HG02623 (cell line): Measurements from ENCODE around the gene AKNA.

ENCODE experiments used
- ATAC-seq: cut with Tn5 transposase; IDR thresholded peaks from one replicate; pipeline ENCODE4 v1.9.1; 2021; ENCODE audit warnings: moderate library complexity; ENCODE audit not compliant: unreplicated experiment

AKNA gene

GRCh38 chr9:114387680-114388356, at the start of gene AKNA:
AKNA (minus strand) TSS chr9:114387982; CDS start chr9:114381333, 6,649 bp downstream.
- ATAC-seq: peak; percentile 26

- no peak for ATAC-seq
Observed at GRCh38 chr9:114437401-114437893, 49.7 kb upstream of the AKNA start.

GRCh38 chr9:114434878-114435311, 47.1 kb upstream of the AKNA start:
- no peak for ATAC-seq

- no peak for ATAC-seq
Observed at GRCh38 chr9:114433720-114434255, 46.0 kb upstream of the AKNA start.

- no peak for ATAC-seq
Observed at GRCh38 chr9:114433086-114433485, 45.3 kb upstream of the AKNA start.

- ATAC-seq: no peak
Observed at GRCh38 chr9:114432323-114433067, 44.7 kb upstream of the AKNA start.

- no peak for ATAC-seq
Observed at GRCh38 chr9:114431770-114432169, 44.0 kb upstream of the AKNA start.

GRCh38 chr9:114431003-114431402, 43.2 kb upstream of the AKNA start:
- no peak for ATAC-seq

GRCh38 chr9:114430457-114430856, 42.7 kb upstream of the AKNA start:
- ATAC-seq: no peak

GRCh38 chr9:114429488-114429887, 41.7 kb upstream of the AKNA start:
- ATAC-seq: no peak

GRCh38 chr9:114428466-114428865, 40.7 kb upstream of the AKNA start:
- no peak for ATAC-seq

- no peak for ATAC-seq
Observed at GRCh38 chr9:114427644-114428043, 39.9 kb upstream of the AKNA start.

GRCh38 chr9:114426046-114426948, 38.5 kb upstream of the AKNA start:
- ATAC-seq: no peak

GRCh38 chr9:114425126-114425525, 37.3 kb upstream of the AKNA start:
- no peak for ATAC-seq

- ATAC-seq: no peak
Observed at GRCh38 chr9:114424126-114424525, 36.3 kb upstream of the AKNA start.

- no peak for ATAC-seq
Observed at GRCh38 chr9:114423181-114423580, 35.4 kb upstream of the AKNA start.

GRCh38 chr9:114421147-114421546, 33.4 kb upstream of the AKNA start:
- ATAC-seq: no peak

GRCh38 chr9:114419796-114420195, 32.0 kb upstream of the AKNA start:
- ATAC-seq: no peak

GRCh38 chr9:114418053-114418452, 30.3 kb upstream of the AKNA start:
- ATAC-seq: no peak

- ATAC-seq: no peak
Observed at GRCh38 chr9:114417511-114417910, 29.7 kb upstream of the AKNA start.

GRCh38 chr9:114416906-114417305, 29.1 kb upstream of the AKNA start:
- no peak for ATAC-seq
